NCI-H2081 (cell line): Measurements from ENCODE around the gene KRT20.

Source experiments
- DNase-seq, 2 experiments: peaks; one replicate each; lab custom pipeline; 2025; lab: John Stamatoyannopoulos, UW

The KRT20 gene

GRCh38 chr17:40852364-40852763 lies 32.7 kb downstream of the KRT20 start:
- no peak for DNase-seq

DNA sequence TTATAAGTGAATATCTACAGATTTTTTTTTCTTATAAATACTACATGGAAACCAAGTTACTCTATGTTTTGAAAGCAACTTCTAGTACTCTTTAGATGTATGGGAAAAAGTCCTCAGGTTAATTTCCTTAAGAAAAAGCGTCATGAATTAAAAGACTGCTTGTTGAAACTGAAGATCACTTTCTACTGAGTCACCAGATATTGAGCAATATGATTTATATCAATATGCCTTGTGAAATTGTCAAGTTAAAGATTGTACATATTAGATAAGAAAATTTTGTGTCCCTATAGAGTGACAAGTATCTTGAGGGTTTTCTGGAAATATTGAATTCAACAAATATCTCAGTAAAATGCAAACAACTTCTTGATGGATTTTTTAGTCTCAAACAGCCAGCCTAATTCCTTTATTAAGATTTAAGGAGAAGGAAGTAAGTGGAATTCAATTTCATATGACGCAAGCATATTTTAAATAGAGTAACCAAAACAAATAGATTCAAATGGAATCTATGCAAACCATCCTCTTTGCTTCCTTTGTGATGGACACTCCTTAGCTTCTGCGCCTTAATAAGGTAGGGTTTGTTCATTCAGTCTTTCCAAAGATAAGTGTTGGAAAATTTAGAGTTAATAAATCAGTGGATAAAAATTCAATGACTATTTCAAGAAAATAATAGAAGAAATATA lies 34.6 kb downstream of the KRT20 start:
- DNase-seq: no peak

GRCh38 chr17:40849723-40850122 lies 35.3 kb downstream of the KRT20 start:
- no peak for DNase-seq

- DNase-seq: no peak
Observed at GRCh38 chr17:40848583-40849235, 36.3 kb downstream of the KRT20 start.

DNA sequence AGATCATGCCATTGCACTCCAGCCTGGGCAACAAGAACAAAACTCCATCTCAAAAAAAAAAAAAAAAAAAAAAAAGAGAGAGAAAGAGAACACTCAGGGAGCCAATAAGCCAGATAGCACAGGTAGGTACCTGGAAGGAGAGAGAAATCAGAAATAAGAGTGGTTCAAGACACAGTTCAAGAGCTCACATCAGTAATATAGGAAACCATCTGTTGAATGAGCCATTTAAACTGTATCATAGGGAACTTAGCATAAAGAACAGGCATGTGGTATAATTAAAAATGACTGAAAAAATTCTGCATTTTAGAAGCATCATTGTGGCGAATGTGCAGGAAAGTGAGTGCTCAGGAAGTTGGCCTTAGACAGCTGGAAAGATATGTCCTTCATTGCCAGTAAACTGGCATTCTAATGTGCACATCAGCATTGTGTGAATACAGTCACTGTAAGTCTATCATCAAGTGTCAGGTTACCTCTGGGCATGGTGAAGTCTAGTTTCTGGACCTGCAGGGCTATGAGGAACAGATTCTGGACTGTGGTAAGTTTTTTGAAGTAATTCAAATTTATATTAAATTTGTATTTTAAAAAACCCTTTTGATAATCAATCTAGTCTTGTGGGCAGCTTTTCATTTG lies 38.4 kb downstream of the KRT20 start:
- no peak for DNase-seq

- DNase-seq: no peak
Observed at GRCh38 chr17:40844671-40845107, 40.4 kb downstream of the KRT20 start.

DNA sequence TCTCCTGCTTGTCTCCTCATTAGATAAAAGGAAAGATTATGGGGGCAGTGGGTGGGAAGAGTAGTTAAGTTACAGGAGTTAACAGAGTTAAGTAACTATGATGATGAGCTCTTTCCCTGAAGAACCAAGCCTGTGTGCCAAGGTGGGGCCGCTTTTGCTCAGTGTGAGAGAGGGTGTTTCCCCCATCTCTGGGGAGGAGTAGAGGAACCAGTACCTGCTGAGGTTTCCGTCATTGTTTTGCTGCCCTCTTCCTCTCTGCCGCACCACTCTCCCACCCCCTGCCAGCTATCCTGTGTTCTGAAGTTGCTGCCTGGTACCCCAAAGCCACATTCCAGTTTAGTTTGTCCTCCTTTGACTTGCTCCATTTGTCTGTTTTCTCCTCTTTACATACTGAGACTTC lies 41.8 kb downstream of the KRT20 start:
- no peak for DNase-seq

GRCh38 chr17:40841246-40841645 lies 43.8 kb downstream of the KRT20 start:
- DNase-seq: no peak

- DNase-seq: no peak
Observed at GRCh38 chr17:40839194-40839593, 45.8 kb downstream of the KRT20 start.

DNA sequence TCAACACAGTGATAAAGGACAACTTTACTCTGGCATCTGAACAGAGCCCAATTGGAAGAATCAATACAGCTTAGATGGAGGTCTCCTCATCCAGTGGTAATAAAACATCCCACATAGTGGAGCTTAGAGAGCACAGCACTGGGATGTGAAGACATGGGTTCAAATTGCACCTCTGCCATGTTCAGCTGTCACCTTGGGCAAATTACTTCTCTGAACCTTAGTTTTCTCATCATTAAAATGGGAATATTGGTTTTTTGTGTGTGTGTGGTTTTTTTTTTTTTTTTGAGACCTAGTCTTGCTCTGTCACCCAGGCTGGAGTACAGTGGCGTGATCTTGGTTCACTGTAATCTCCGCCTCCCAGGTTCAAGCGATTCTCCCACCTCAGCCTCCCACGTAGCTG lies 49.0 kb downstream of the KRT20 start:
- no peak for DNase-seq

- DNase-seq: no peak
Observed at GRCh38 chr17:40833882-40834281, 51.2 kb downstream of the KRT20 start.

- DNase-seq: no peak
Observed at GRCh38 chr17:40832840-40833239, 52.2 kb downstream of the KRT20 start.

GRCh38 chr17:40830085-40830776 lies 54.8 kb downstream of the KRT20 start:
- DNase-seq: no peak

- no peak for DNase-seq
Observed at GRCh38 chr17:40828454-40829044, 56.5 kb downstream of the KRT20 start.

GRCh38 chr17:40827746-40828453 lies 57.1 kb downstream of the KRT20 start:
- DNase-seq: no peak
